Measurements from ENCODE around the gene CCDC183. TPM values are rescaled to one million over a fixed set of nuclear protein-coding genes. Genes with fewer than 3 reads are reported as not detected.
"Not testable (repeated sequence)": the region's sequence is repeated elsewhere in the genome, so short reads cannot be mapped to it uniquely, and the experiment has no call there.

CCDC183 gene
- total RNA-seq, 8 experiments from 2014 or later = 0.61 to 3.3 (median 2.5) TPM

DNA sequence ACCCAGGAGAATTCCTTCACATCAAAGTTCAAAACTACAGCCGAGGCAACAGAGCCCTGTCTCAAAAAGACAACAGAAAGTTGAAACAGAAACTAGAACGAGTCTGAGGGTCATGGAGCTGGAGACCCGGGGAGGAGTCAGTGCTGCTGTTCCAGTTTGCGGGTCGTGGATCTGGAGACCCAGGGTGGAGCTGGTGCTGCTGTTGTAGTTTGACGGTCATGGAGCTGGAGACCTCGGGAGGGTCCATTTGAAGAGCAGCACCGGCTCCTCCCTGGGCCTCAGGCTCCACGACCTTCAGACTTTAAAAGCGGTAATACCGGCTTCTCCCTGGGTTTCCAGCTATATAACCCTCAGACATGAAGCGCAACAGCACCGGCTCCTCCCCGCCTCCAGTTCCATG, 18.8 kb upstream of the CCDC183 start:
- no peak for ATAC-seq (replicated peaks in 6 of 8)
- in situ Hi-C loops (cut with MboI; ENCODE audit: low pct_unique_long_range_greater_than_20kb in 2 of 9, low sequenced_read_pairs in 9 of 9, unreplicated experiment in 9 of 9) = loop anchor here in 7 of 9 experiments (25.0 kb wide), 1 partner anchor 260 kb away; the partner anchor contains the start of genes ABCA2 (in 7 of the 7), FUT7 (in 7 of the 7) and NPDC1 (in 7 of the 7)
- 0 to 90% (median 56%) methylated on average over 1 to 11 of the region's 14 CpGs; no CpG with 5 or more reads in 3 of the 10 experiments for WGBS, 10 experiments
- H3K4me3 ChIP-seq = no peak overlapping the region
- H3K4me1 ChIP-seq (replicated peaks in 1 of 2) = no peaks in the 10 kb centered on the region
- no peak overlapping the region for H3K27ac ChIP-seq

GRCh38 chr9:136779808-136780207, 16.3 kb upstream of the CCDC183 start:
- H3K27ac ChIP-seq = no peak overlapping the region
- ATAC-seq (replicated peaks in 6 of 8) = peak in 1 of 8 experiments; percentile 54
- 41 to 80% (median 54%) methylated on average over 1 to 5 of the region's 5 CpGs; no CpG with 5 or more reads in 4 of the 10 experiments for WGBS, 10 experiments
- in situ Hi-C loops (cut with MboI; ENCODE audit: low pct_unique_long_range_greater_than_20kb in 2 of 9, low sequenced_read_pairs in 9 of 9, unreplicated experiment in 9 of 9) = loop anchor here in 7 of 9 experiments (25.0 kb wide), 1 partner anchor 257 kb away; the partner anchor contains the start of genes ABCA2 (in 7 of the 7), FUT7 (in 7 of the 7) and NPDC1 (in 7 of the 7)
- H3K4me3 ChIP-seq = no peak overlapping the region
- peaks cover 9 to 11% of the 10 kb centered on the region in 2 donors for H3K4me1 ChIP-seq (replicated peaks in 1 of 2)

DNA sequence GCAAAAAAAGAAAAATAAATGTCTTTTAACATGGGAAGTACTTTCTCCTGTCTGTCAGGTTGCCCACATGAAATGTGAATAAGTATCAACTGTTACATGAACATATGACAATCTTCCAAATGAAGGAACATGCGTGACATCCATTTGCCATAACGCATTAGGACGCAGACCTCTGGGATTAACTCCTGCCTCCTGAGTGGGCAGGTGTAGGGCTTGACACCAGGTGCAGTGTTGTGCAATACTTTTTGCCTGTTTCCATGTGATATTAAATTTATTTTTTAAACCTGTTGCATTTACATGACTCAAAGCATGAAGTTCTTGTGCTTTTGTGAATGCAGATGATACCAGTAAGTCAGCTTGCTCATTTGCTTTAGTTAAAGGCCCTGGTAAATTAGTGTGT, 13.7 kb upstream of the CCDC183 start:
- in situ Hi-C loops (cut with MboI; ENCODE audit: low pct_unique_long_range_greater_than_20kb in 2 of 9, low sequenced_read_pairs in 9 of 9, unreplicated experiment in 9 of 9) = loop anchor here in 7 of 9 experiments (25.0 kb wide), 1 partner anchor 255 kb away; the partner anchor contains the start of genes ABCA2 (in 7 of the 7), FUT7 (in 7 of the 7) and NPDC1 (in 7 of the 7)
- H3K4me3 ChIP-seq = no peak overlapping the region
- 40 to 100% (median 93%) methylated on average over 1 to 3 of the region's 3 CpGs; no CpG with 5 or more reads in 3 of the 10 experiments for WGBS, 10 experiments
- no peak overlapping the region for H3K27ac ChIP-seq
- H3K4me1 ChIP-seq (replicated peaks in 1 of 2) = peaks cover 14 to 30% of the 10 kb centered on the region in 2 donors
- no peak for ATAC-seq (replicated peaks in 6 of 8)

DNA sequence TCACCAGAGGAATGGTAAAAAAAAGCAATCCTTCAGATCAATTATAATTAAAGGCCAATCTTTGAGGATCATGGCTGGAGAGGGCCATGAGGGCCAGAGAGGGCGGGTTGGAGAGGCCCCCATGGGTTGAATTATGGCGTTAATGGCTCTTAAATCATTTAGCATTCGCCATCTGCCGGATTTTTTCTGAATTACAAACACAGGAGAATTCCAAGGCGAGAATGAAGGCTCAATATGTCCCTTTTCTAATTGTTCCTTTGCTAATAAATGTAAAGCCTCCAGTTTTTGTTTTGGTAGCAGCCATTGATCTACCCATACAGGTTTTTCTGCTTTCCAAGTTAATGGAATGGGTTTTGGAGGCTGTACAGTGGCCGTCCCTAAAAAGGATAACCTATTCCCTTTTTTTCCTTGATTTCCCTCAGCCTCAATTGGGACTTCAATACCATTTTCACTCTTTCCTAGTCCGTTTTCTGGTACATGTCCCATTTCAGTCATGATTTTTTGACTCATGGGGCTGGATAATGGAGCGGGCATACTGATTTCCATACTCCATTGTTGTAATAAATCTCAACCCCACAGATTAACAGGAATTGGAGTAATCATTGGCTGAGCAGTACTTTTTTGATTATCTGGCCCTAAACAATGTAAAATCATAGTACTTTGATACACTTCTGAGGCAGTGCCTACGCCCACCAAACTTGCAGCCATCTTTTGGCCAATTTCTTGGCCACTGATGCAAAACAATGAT, 11.7 kb upstream of the CCDC183 start:
- in situ Hi-C loops (cut with MboI; ENCODE audit: low pct_unique_long_range_greater_than_20kb in 2 of 9, low sequenced_read_pairs in 9 of 9, unreplicated experiment in 9 of 9) = loop anchor here in 7 of 9 experiments (25.0 kb wide), 1 partner anchor 253 kb away; the partner anchor contains the start of genes ABCA2 (in 7 of the 7), FUT7 (in 7 of the 7) and NPDC1 (in 7 of the 7)
- Histone ChIP-seq H3K4me3 (no peak overlapping the region), H3K4me1 (replicated peaks in 1 of 2) (peaks cover 16 to 34% of the 10 kb centered on the region in 2 donors), H3K27ac (no peak overlapping the region)
- ATAC-seq (replicated peaks in 6 of 8) = peak in 6 of 8 experiments; percentile 14 to 48 (median 31)
- WGBS, 10 experiments = 0 to 60% (median 38%) methylated on average over 3 to 9 of the region's 9 CpGs

DNA sequence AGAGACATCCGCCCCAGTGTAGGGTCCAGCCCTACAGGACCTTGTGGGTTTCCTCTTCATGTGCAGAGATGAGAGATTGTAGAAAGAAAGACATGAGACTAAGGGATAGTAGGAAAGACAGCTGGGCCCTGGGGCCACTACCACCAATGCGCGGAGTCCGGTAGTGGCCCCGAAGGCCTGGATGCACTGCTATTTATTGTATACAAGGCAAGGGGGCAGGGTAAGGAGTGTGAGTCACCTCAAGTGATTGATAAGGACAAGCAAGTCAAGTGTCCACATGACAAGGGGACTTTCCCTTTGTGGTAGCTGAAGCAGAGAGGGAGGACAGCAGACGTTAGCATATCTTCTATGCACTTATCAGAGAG, 11.2 kb upstream of the CCDC183 start:
- Histone ChIP-seq H3K4me1 (replicated peaks in 1 of 2) (peaks cover 16 to 35% of the 10 kb centered on the region in 2 donors), H3K4me3 (no peak overlapping the region), H3K27ac (no peak overlapping the region)
- WGBS, 10 experiments = 40 to 100% (median 93%) methylated on average over 1 to 5 of the region's 6 CpGs; no CpG with 5 or more reads in 5 of the 10 experiments
- in situ Hi-C loops (cut with MboI; ENCODE audit: low pct_unique_long_range_greater_than_20kb in 2 of 9, low sequenced_read_pairs in 9 of 9, unreplicated experiment in 9 of 9) = loop anchor here in 7 of 9 experiments (25.0 kb wide), 1 partner anchor 252 kb away; the partner anchor contains the start of genes ABCA2 (in 7 of the 7), FUT7 (in 7 of the 7) and NPDC1 (in 7 of the 7)
- peak in 5 of 8 experiments; percentile 26 to 65 (median 60) for ATAC-seq (replicated peaks in 6 of 8)

DNA sequence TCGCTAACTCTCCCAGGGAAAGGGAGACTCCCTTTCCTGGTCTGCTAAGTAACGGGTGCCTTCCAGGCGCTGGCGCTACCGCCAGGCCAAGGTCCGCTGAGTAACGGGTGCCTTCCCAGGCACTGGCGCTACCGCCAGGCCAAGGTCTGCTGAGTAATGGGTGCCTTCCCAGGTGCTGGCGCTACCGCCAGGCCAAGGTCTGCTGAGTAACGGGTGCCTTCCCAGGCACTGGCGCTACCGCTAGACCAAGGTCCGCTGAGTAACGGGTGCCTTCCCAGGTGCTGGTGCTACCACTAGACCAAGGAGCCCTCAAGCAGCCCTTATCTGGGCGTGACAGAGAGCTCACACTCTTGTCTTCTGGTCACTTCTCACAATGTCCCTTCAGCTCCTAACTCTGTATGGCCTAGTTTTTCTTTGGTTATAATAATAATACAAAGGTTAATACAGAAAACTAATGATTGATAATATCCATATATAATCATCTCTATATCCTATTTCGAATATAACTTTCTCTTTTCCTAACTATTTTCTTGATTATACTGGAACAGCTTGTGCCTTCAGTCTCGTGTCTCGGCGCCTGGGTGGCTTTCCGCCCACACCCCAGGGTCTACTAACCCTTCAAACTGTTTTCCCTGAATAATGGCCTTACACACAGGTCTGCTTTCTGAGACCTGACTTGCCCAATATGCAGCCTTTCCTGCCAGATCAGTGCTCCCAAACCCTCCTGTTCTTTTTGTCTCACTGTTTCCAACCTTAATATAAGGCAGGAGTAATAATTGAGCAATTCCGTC, 10.4 kb upstream of the CCDC183 start:
- H3K27ac ChIP-seq = not testable (repeated sequence)
- peaks cover 16 to 40% of the 10 kb centered on the region in 2 donors for H3K4me1 ChIP-seq (replicated peaks in 1 of 2)

GRCh38 chr9:136786451-136786850, 9.7 kb upstream of the CCDC183 start:
- Histone ChIP-seq H3K4me3 (no peak overlapping the region), H3K4me1 (replicated peaks in 1 of 2) (peaks cover 16 to 40% of the 10 kb centered on the region in 2 donors), H3K27ac (no peak overlapping the region)
- WGBS, 10 experiments = 14 to 70% (median 44%) methylated on average over 2 to 7 of the region's 10 CpGs; no CpG with 5 or more reads in 2 of the 10 experiments
- no peak for ATAC-seq (replicated peaks in 6 of 8)
- in situ Hi-C loops (cut with MboI; ENCODE audit: low pct_unique_long_range_greater_than_20kb in 2 of 9, low sequenced_read_pairs in 9 of 9, unreplicated experiment in 9 of 9) = loop anchor here in 7 of 9 experiments (25.0 kb wide), 1 partner anchor 251 kb away; the partner anchor contains the start of genes ABCA2 (in 7 of the 7), FUT7 (in 7 of the 7) and NPDC1 (in 7 of the 7)

More for the DNA sequence above, 10.4 kb upstream of the CCDC183 start:
- H3K4me3 ChIP-seq; ATAC-seq (replicated peaks in 6 of 8): not testable (repeated sequence)
- in situ Hi-C loops (cut with MboI; ENCODE audit: low pct_unique_long_range_greater_than_20kb in 2 of 9, low sequenced_read_pairs in 9 of 9, unreplicated experiment in 9 of 9) = loop anchor here in 7 of 9 experiments (25.0 kb wide), 1 partner anchor 252 kb away; the partner anchor contains the start of genes ABCA2 (in 7 of the 7), FUT7 (in 7 of the 7) and NPDC1 (in 7 of the 7)
- WGBS, 10 experiments = 52 to 100% (median 83%) methylated on average over 1 to 12 of the region's 23 CpGs

GRCh38 chr9:136786983-136787382, 9.2 kb upstream of the CCDC183 start:
- ATAC-seq (replicated peaks in 6 of 8) = not testable (repeated sequence)
- in situ Hi-C loops (cut with MboI; ENCODE audit: low pct_unique_long_range_greater_than_20kb in 2 of 9, low sequenced_read_pairs in 9 of 9, unreplicated experiment in 9 of 9) = loop anchor here in 7 of 9 experiments (25.0 kb wide), 1 partner anchor 250 kb away; the partner anchor contains the start of genes ABCA2 (in 7 of the 7), FUT7 (in 7 of the 7) and NPDC1 (in 7 of the 7)
- 0 to 83% (median 20%) methylated on average over 1 to 3 of the region's 4 CpGs; no CpG with 5 or more reads in 2 of the 10 experiments for WGBS, 10 experiments

GRCh38 chr9:136787690-136788400, 8.3 kb upstream of the CCDC183 start:
- 4 to 100% (median 33%) methylated on average over 2 to 15 of the region's 21 CpGs for WGBS, 10 experiments
- Histone ChIP-seq H3K4me1 (replicated peaks in 1 of 2) (peaks cover 20 to 46% of the 10 kb centered on the region in 2 donors), H3K27ac (no peak overlapping the region), H3K4me3 (no peak overlapping the region)
- ATAC-seq (replicated peaks in 6 of 8) = no peak
- in situ Hi-C loops (cut with MboI; ENCODE audit: low pct_unique_long_range_greater_than_20kb in 2 of 9, low sequenced_read_pairs in 9 of 9, unreplicated experiment in 9 of 9) = loop anchor here in 7 of 9 experiments (25.0 kb wide), 1 partner anchor 249 kb away; the partner anchor contains the start of genes ABCA2 (in 7 of the 7), FUT7 (in 7 of the 7) and NPDC1 (in 7 of the 7)

More at GRCh38 chr9:136786983-136787382, 9.2 kb upstream of the CCDC183 start:
- H3K4me3 ChIP-seq, H3K27ac ChIP-seq: not testable (repeated sequence)
- H3K4me1 ChIP-seq (replicated peaks in 1 of 2) = peaks cover 18 to 42% of the 10 kb centered on the region in 2 donors

GRCh38 chr9:136788644-136789522, 7.3 kb upstream of the CCDC183 start:
- ATAC-seq (replicated peaks in 6 of 8); H3K4me3 ChIP-seq; H3K27ac ChIP-seq: not testable (repeated sequence)
- WGBS, 10 experiments = 67 to 92% (median 86%) methylated on average over 7 to 14 of the region's 27 CpGs; no CpG with 5 or more reads in 2 of the 10 experiments
- peaks cover 20 to 44% of the 10 kb centered on the region in 2 donors for H3K4me1 ChIP-seq (replicated peaks in 1 of 2)
- in situ Hi-C loops (cut with MboI; ENCODE audit: low pct_unique_long_range_greater_than_20kb in 2 of 9, low sequenced_read_pairs in 9 of 9, unreplicated experiment in 9 of 9) = loop anchor here in 7 of 9 experiments (25.0 kb wide), 1 partner anchor 248 kb away; the partner anchor contains the start of genes ABCA2 (in 7 of the 7), FUT7 (in 7 of the 7) and NPDC1 (in 7 of the 7)
